ENCODE results near the gene KHDC1L.
"Not testable (repeated sequence)": the region's sequence is repeated elsewhere in the genome, so short reads cannot be mapped to it uniquely, and the experiment has no call there.

- not testable (repeated sequence) for TF ChIP-seq POLR2AphosphoS5 (IDR thresholded peaks at IDR 0.05); CTCF (IDR thresholded peaks at IDR 0.05); EP300 (IDR thresholded peaks at IDR 0.05; ENCODE audit: low read depth)
These were observed 43.6 kb upstream of the KHDC1L start for GRCh38 chr6:73268896-73269295.
